ENCODE data around the gene NOC2L. TPM values are rescaled to one million over a fixed set of nuclear protein-coding genes. Genes with fewer than 3 reads are reported as not detected.

Gene NOC2L
- total and polyA plus RNA-seq, 12 donors, result 38.3 to 64.8 (median 43.5) TPM

DNA sequence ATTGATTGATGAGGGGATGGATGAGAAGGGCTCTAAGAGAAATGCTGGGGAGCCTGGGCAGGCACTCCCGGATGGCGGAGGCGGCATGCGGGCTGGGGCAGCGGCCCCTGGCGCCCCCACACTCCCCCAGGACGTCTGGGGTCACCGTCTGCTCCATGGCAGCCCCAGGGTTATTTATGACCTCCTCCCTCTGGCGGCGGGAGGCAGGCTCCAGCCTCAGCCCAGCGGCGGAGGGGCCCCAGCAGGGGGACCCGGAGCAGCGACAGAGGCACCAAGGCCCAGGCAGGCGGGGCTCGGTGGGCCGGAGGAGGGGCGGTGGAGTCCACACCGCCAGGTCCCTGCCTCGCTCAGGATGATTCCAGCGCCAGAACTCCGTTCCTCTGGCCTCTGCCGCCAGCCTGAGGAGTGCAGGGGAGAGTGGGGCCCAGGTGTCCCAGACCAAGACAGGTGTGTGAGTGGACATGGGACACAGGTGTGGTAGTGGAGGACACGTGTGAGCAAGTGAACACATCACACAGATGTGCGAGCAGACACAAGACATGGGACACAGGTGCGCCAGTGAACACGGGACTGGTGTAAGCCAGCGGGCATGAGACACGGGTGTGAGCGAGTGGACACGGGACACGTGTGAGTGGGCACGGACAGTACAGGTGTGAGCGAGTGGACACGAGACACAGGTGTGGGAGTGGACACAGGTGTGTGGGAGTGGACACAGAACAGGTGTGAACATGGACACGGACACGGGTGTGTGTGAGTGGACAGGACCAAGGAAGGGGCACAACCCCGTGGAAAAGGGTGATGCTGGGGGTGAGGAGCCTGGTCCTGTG is 37.8 kb downstream of the NOC2L start:
- DNase-seq (peak; percentile 65 to 69), ATAC-seq (peak; percentile 63 to 83 (median 74))
- H3K27ac ChIP-seq, result no peak overlapping the region
- no peaks in the 10 kb centered on the region for H3K9me3 ChIP-seq
- TF ChIP-seq CTCF (IDR thresholded peaks at IDR 0.05), result peak; percentile 26 to 76 (median 58)
- H3K27me3 ChIP-seq, result peaks cover 17 to 100% (median 88%) of the 10 kb centered on the region in 7 donors
- WGBS, 2 donors, result 26 to 34% methylated on average over 33 to 38 of the region's 38 CpGs
- peak overlapping the region in 2 of 10 donors; percentile 2 to 3 for H3K4me3 ChIP-seq
- peaks cover 19 to 50% (median 32%) of the 10 kb centered on the region in 9 donors for H3K4me1 ChIP-seq
- intact Hi-C loops (cut with DNase I), result loop anchor here in 1 of 10 donors (2.0 kb wide), 1 partner anchor 20 kb away; no protein-coding TSS in a partner anchor
- no peaks in the 10 kb centered on the region for H3K36me3 ChIP-seq

GRCh38 chr1:920521-920920 is 38.5 kb downstream of the NOC2L start:
- H3K4me3 ChIP-seq, result no peak overlapping the region
- WGBS, 2 donors, result 18 to 34% methylated on average over 13 of the region's 13 CpGs
- H3K4me1 ChIP-seq, result peaks cover 15 to 43% (median 30%) of the 10 kb centered on the region in 9 donors

DNA sequence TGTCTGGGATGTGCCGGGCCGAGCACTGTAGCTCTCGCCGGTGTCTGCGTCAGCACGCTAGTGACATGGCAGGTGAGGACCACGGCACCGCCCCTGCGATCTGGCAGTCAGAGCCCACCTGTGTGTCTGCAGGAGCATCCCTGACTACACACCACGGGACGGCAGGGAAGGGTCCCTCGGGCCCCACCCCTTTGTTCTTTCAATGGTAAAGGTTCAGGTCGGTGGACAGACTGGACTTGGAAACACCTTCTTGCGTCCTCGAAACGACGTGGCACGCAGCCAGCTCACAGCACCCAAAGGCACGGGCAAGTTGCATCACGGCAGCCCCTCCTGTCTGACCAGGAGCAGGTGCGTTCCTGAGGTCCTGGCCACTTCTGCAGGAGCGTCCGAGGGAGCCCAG is 39.0 kb downstream of the NOC2L start:
- Histone ChIP-seq H3K27ac (no peak overlapping the region), H3K4me3 (no peak overlapping the region), H3K27me3 (peaks cover 12 to 97% (median 88%) of the 10 kb centered on the region in 7 donors), H3K4me1 (peaks cover 15 to 39% (median 28%) of the 10 kb centered on the region in 9 donors), H3K9me3 (no peaks in the 10 kb centered on the region), H3K36me3 (no peaks in the 10 kb centered on the region)
- no peak for TF ChIP-seq CTCF (IDR thresholded peaks at IDR 0.05)
- intact Hi-C loops (cut with DNase I), result loop anchor here in 1 of 10 donors (2.0 kb wide), 1 partner anchor 21 kb away; no protein-coding TSS in a partner anchor
- DNase-seq (no peak), ATAC-seq (no peak)
- 52 to 69% methylated on average over 23 of the region's 23 CpGs for WGBS, 2 donors

More at GRCh38 chr1:920521-920920, 38.5 kb downstream of the NOC2L start:
- DNase-seq, result no peak
- intact Hi-C loops (cut with DNase I), result loop anchor here in 1 of 10 donors (2.0 kb wide), 1 partner anchor 20 kb away; no protein-coding TSS in a partner anchor
- no peak for TF ChIP-seq CTCF (IDR thresholded peaks at IDR 0.05)
- H3K27me3 ChIP-seq, result peaks cover 12 to 100% (median 88%) of the 10 kb centered on the region in 7 donors
- no peak overlapping the region for H3K27ac ChIP-seq
- no peaks in the 10 kb centered on the region for H3K9me3 ChIP-seq
- no peaks in the 10 kb centered on the region for H3K36me3 ChIP-seq
- no peak for ATAC-seq

GRCh38 chr1:919271-919872 is 39.7 kb downstream of the NOC2L start:
- Histone ChIP-seq H3K36me3 (peaks cover 0 to 1% (median 0%) of the 10 kb centered on the region in 9 donors), H3K4me1 (peaks cover 15 to 34% (median 22%) of the 10 kb centered on the region in 9 donors), H3K27me3 (peaks cover 9 to 92% (median 83%) of the 10 kb centered on the region in 7 donors), H3K27ac (no peak overlapping the region), H3K9me3 (no peaks in the 10 kb centered on the region), H3K4me3 (no peak overlapping the region)
- 75 to 81% methylated on average over 29 of the region's 29 CpGs for WGBS, 2 donors
- ATAC-seq (peak in 1 of 8 donors; percentile 6), DNase-seq (no peak)
- peak in 1 of 9 donors; percentile 7 for TF ChIP-seq CTCF (IDR thresholded peaks at IDR 0.05)
- intact Hi-C loops (cut with DNase I), result no loop called here
